ENCODE results near the gene MRPL53. TPM values are rescaled to one million over a fixed set of nuclear protein-coding genes. Genes with fewer than 3 reads are reported as not detected.

The MRPL53 gene
- total and polyA plus RNA-seq, 2 of the 8 experiments (the other 6 are each of a cell fraction or from before 2014, with no cell fraction given), result 36.6 to 46.3 TPM

GRCh38 chr2:74424139-74424992, 48.1 kb downstream of the MRPL53 start:
- Histone ChIP-seq H3K79me1 (ENCODE audit: low read depth, low read length) (0 out of 2 replicates have a peak, but pooled peaks cover 1% of the 10 kb centered on the region), H2BK12ac (ENCODE audit: low read depth, low read length) (no peak overlapping the region), H4K5ac (ENCODE audit: insufficient read length, low read depth, low read length) (no peak overlapping the region), H4K91ac (replicated peaks; ENCODE audit: insufficient read length, low read length) (no peak overlapping the region), H3K23me2 (ENCODE audit: low read depth, low read length) (peaks cover 10% of the 10 kb centered on the region), H3K4ac (replicated peaks; ENCODE audit: insufficient read length, low read depth, low read length) (no peak overlapping the region), H3K14ac (ENCODE audit: insufficient read length) (no peak overlapping the region), H3K9ac (replicated peaks in 1 of 4; ENCODE audit: extremely low read depth in 1 of 4, low read depth in 3 of 4, low read length in 3 of 4) (no peak overlapping the region), H3K79me2 (ENCODE audit: control insufficient read depth in 1 of 2, insufficient read depth in 2 of 2, low read length in 2 of 2) (no peaks in the 10 kb centered on the region), H3K4me1 (replicated peaks in 1 of 4; ENCODE audit: control insufficient read depth in 3 of 4, insufficient read depth in 4 of 4, low read length in 3 of 4) (peaks cover 0 to 5% (median 3%) of the 10 kb centered on the region in 4 experiments; a peak in 3 of 7 replicates), H3K4me3 (ENCODE audit: extremely low read depth in 1 of 4, insufficient read depth in 2 of 4, low read depth in 3 of 4, low read length in 4 of 4) (no peak overlapping the region), H2BK15ac (ENCODE audit: low read length) (no peak overlapping the region), H3K18ac (ENCODE audit: extremely low read depth, low read length) (no peak overlapping the region), H2AK5ac (ENCODE audit: low read depth, low read length) (no peak overlapping the region), H4K8ac (ENCODE audit: extremely low read depth, insufficient read depth, low read length) (no peak overlapping the region), H3K9me3 (ENCODE audit: insufficient read depth in 2 of 2, low read depth in 1 of 2, low read length in 1 of 2) (no peaks in the 10 kb centered on the region), H3K36me3 (ENCODE audit: control insufficient read depth in 2 of 4, insufficient read depth in 4 of 4, low read length in 3 of 4) (peaks cover 6 to 49% (median 33%) of the 10 kb centered on the region in 4 experiments; a peak in 6 of 8 replicates), H2BK120ac (replicated peaks; ENCODE audit: low read depth, low read length) (no peak overlapping the region), H3K27me3 (replicated peaks in 1 of 4; ENCODE audit: control insufficient read depth in 3 of 4, extremely low read depth in 1 of 4, insufficient read depth in 3 of 4, low read length in 3 of 4) (0 out of 7 replicates have a peak, but pooled peaks cover 0 to 2% (median 0%) of the 10 kb centered on the region in 4 experiments), H4K20me1 (replicated peaks in 1 of 2; ENCODE audit: control insufficient read depth in 1 of 2, insufficient read depth in 2 of 2, low read length in 2 of 2) (peaks cover 1 to 18% of the 10 kb centered on the region in 2 experiments), H2BK5ac (ENCODE audit: low read depth, low read length) (no peak overlapping the region), H3K27ac (ENCODE audit: low read depth, low read length) (no peak overlapping the region), H2BK20ac (ENCODE audit: low read length) (no peak overlapping the region), H2AFZ (ENCODE audit: low read length) (no peak overlapping the region), H3K56ac (replicated peaks; ENCODE audit: insufficient read length, low read depth, low read length) (no peak overlapping the region), H3K4me2 (ENCODE audit: insufficient read depth in 1 of 2, low read depth in 2 of 2, low read length in 2 of 2) (no peak overlapping the region), H3K23ac (ENCODE audit: insufficient read length) (no peak overlapping the region)
- no peak for FAIRE-seq
- TF ChIP-seq POLR2AphosphoS5 (IDR thresholded peaks at IDR 0.05; ENCODE audit: low read depth, low read length), result peak; percentile 17; the same call in 1 of the 2 replicates
- TF ChIP-seq CTCF (IDR thresholded peaks at IDR 0.05; ENCODE audit: control extremely low read depth in 1 of 3, insufficient read depth in 1 of 3, low read depth in 1 of 3, low read length in 3 of 3), result no peak
- no peak for DNase-seq (ENCODE audit: low read depth in 1 of 2, low spot score in 2 of 2)
- WGBS, 2 experiments (ENCODE audit: extremely low coverage in 1 of 2, insufficient coverage in 1 of 2, insufficient read length in 1 of 2, insufficient replicate concordance in 2 of 2, low coverage in 1 of 2, low lambda C conversion rate in 2 of 2, missing lambda C conversion rate in 1 of 2), result 89% methylated on average over 5 of the region's 5 CpGs; no CpG with 5 or more reads in 1 of the 2 experiments
- ChIA-PET POLR2A (ENCODE audit: partially characterized antibody) (interaction anchor here (0.9 to 3.9 kb wide), 14 partner anchors 8 to 59 kb away, joined by 3 to 27 read pairs (median 5); partner anchors contain the start of genes CCDC142, INO80B, MRPL53 and TTC31), CTCF (ENCODE audit: partially characterized antibody) (interaction anchor here (0.9 kb wide), 1 partner anchor 28 kb away, joined by 4 read pairs; no protein-coding TSS in a partner anchor)
